Activated CD4-positive, alpha-beta T cell treated with anti-CD3 and anti-CD28 coated beads, Interleukin-2, amount 50 U/mL, for 16 hours (primary cell): ENCODE results near the gene MRPS10.
"Not testable (repeated sequence)": the region's sequence is repeated elsewhere in the genome, so short reads cannot be mapped to it uniquely, and the experiment has no call there.

Experiments
- DNase-seq: peaks from one replicate; pipeline ENCODE4 v3.0.0-alpha.2; 2020

MRPS10 gene

GRCh38 chr6:42203183-42203582 lies 14.5 kb downstream of the MRPS10 start:
- no peak for DNase-seq

GRCh38 chr6:42202131-42202915 lies 15.3 kb downstream of the MRPS10 start:
- DNase-seq: not testable (repeated sequence)

DNA sequence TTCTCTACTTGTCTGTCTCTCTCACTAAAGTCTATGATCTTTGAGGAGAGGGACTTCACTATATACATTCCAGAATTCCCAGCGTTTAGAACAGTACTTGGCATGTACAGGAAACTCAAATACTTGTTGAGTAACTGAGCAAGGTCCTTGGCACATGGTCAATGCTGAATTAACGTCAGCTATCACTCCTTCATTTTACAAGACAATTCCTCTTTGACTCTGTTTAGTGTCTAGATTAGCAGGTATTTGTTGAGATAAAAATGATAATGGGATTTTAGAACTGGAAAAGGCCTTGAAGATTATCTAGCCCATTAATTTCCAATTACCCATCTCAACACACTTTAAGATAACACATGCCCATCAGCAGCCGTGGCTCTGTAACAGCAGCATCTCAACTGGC lies 16.3 kb downstream of the MRPS10 start:
- no peak for DNase-seq

DNA sequence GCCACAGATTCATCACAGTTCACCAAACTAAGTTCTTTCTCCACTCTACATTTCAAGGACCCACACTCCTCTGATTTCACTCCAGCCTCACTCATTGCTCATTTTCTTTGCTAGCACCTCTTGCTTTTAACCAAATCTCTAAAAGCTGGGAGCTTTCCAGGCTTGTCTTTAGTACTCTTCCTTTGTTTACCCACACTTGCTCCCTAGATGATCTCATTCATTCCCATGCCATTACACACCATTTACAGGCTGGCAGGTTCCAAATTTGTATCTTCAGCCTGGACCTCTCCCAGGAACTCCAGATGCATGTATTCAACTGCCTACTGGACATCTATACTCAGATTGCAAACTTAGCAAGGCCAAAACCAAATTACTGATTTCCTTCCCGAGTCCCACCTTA lies 17.6 kb downstream of the MRPS10 start:
- no peak for DNase-seq

- DNase-seq: no peak
Measured at GRCh38 chr6:42199106-42199981, 18.3 kb downstream of the MRPS10 start.

- peak; percentile 53 for DNase-seq
Measured at GRCh38 chr6:42197555-42198362, 19.9 kb downstream of the MRPS10 start.

GRCh38 chr6:42195415-42195814 lies 22.2 kb downstream of the MRPS10 start:
- DNase-seq: no peak

GRCh38 chr6:42194056-42194455 lies 23.6 kb downstream of the MRPS10 start:
- no peak for DNase-seq

DNA sequence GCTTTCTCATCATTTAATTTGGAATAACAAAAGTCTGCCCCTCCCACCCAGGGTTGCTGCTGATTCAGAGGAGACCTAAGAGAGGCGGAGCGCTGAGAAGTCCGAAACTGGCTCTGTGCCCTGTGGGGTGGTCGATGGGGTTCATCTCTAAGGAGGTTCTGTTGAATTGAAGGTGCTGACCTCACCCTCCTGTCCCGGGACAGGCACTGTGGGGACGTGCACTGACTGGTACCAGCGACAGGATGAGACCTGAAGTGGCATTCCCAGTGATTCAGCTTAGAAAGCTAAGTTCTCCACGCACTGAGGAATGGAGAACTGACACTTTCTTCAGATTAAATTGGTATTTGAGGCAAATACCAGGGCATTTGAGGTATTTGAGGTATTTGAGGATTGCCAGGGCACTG lies 24.2 kb downstream of the MRPS10 start:
- no peak for DNase-seq

GRCh38 chr6:42192385-42192784 lies 25.3 kb downstream of the MRPS10 start:
- not testable (repeated sequence) for DNase-seq

DNA sequence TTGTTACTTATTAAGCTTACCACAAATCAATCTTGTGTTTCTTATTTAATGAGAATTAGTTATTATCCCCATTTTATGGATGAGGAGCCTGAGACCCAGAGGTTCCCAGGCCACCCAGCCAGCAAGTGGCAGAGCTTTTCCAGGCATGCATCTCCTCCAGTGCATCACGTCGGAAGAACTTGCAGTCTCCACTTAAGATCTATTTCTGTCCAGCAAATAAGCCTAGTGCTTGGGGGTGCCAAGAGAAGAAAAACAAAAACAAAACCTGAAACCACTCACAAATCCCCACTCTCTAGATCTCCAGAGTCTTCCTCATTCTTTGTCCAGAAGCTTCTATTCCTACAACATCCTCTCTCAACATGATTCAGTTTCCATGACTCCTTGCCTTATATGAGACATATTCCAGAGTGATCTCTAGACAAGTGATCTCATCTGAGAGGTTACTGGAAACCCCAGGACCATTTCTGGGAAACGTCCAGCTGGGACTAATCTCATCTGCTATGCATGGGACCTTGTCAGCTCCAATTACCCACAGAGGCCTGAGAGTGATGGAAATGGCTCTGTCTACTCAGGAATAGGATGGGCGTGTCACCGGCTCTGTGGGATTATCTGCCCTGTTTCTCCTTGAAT lies 27.0 kb downstream of the MRPS10 start:
- no peak for DNase-seq

DNA sequence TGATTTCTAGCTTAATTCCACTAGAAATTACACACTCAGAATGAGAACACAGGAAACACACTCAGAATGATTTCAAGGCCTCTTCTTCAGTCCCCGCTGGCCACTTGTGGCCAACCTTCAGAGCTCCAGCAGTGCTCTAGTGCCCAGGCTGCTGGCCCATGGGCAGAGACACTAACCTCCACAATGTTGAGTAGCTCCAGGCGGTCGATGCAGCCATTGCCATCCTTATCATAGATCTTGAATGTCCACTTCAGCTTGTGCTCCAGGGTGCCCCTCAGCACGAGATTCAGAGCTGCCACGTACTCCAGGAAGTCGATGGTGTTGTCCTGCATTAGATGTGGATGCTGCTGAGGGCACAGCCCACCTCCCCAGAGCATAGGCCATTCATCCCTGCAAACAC lies 29.3 kb downstream of the MRPS10 start:
- no peak for DNase-seq

DNA sequence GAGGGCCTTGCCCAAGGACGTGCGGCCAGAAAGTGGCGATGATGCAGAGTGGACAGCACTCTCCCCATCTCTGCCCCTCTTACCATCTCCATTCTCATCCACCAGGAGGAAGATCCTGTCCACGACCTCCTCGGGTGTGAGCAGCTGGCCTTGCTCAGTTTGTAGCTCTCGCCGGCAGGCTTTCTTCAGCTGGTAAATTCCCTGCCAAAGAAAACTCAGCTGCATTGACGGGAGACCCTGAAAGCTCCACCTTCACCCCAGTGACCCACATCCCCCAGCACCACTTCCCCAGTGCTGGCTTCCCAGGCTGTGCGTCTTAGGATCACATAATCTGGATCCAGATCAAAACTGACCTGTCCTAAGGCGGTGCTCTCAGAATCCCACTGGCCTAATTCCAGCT lies 32.1 kb downstream of the MRPS10 start:
- no peak for DNase-seq

DNA sequence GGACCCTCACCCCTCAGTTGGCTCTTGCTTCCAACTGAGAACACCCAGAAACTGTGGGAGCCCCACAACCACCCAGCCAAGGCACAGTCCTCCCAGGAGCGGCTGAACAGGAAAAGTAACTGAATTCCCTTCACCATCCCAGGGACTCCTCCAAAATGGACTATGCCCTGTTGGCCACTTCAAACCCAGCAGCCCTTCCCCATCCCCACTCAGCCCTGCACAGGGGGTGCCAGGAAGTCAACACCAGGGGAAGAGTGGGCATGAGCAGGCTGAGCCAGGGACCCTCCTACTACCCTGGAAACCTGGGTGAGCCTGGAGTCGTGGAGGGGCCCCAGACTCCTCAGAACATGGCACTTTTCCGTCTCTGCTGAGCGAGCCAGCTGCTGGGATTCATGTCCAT lies 33.2 kb downstream of the MRPS10 start:
- no peak for DNase-seq

DNA sequence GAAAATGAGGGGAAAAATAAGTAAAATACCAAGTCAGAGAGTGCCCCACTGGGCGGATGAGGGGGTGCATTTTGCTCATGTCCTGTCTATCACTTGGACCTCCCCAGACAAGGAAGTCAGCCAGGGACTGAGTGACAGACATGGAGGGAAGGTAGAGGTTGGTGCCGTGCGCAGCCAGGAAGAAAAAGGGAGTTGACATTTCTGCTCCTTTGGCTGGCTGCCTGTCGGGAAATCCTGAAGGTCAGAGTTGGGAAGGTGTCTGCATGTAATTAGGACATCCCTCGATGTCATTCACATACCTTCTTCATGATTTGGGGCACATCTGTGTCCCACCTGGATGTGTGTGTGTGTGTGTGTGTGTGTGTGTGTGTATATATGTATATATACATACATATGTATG lies 35.6 kb downstream of the MRPS10 start:
- no peak for DNase-seq

GRCh38 chr6:42179945-42180313 lies 37.7 kb downstream of the MRPS10 start:
- DNase-seq: no peak

GRCh38 chr6:42179261-42179944 lies 38.3 kb downstream of the MRPS10 start:
- DNase-seq: no peak

DNA sequence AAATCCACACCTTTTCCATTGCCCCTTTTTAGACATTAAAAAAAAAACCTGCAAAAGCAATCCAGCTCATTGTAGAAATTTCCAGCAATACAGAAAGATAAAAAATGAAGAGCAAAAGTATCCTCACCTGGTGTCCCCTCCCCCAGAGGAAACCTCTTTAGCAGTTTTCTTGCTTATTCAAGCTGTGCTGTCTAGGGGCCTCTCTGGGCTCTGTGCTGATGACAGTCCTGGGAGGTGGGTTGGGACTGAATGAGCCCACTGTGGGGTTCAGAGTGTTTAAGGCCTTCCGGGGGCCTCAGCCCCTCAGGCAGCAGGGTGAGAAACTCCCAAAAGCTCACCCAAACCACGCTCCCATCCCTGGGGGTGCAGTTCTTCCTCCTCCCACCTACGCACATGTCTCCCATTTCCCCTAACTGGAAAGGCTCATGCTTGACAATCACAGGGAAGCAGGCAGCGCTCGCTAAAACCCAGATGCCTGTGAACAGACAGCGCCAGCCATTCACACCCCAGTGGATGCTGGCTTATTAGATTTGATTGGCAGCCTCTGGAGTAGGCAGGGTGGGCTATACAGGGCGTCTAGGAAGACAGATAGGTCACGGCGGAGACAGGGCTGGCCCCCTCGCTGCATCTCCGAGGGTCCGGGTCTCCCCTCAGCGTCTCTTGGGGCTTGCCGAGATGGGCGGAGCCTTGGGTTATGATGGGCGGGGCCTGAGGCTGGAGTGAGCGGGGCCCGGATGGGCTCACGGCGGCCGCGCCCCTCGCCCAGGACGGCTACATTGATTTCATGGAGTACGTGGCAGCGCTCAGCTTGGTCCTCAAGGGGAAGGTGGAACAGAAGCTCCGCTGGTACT lies 39.9 kb downstream of the MRPS10 start:
- DNase-seq: no peak

DNA sequence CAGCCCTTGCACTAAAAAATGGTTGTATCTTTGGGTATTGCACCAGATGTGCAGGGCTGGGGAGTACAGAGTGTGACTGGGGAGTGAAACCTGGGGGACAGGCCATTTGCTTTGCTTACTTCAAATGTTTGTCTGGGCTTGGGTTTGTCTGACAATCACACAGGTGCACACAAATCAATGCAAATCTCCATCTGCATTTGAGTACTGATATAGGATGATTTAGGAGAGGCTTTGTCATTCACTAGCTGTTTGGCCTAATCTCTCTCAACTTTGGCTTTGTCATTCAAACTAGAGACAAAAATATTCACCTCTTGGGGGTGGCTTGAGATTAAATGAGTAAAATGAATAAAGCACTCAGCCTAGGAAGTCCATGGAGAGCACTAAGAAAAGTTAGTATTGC lies 40.7 kb downstream of the MRPS10 start:
- DNase-seq: no peak

GRCh38 chr6:42175860-42176259 lies 41.8 kb downstream of the MRPS10 start:
- no peak for DNase-seq

- DNase-seq: no peak
Measured at GRCh38 chr6:42173101-42173500, 44.6 kb downstream of the MRPS10 start, which contains the start of gene GUCA1A. Gene GUCA1A (plus strand): TSS chr6:42173364. CDS start chr6:42173614, 250 bp downstream.
